ENCODE data around the gene IL1RAP.
"Not testable (repeated sequence)": the region's sequence is repeated elsewhere in the genome, so short reads cannot be mapped to it uniquely, and the experiment has no call there.

Gene IL1RAP

DNA sequence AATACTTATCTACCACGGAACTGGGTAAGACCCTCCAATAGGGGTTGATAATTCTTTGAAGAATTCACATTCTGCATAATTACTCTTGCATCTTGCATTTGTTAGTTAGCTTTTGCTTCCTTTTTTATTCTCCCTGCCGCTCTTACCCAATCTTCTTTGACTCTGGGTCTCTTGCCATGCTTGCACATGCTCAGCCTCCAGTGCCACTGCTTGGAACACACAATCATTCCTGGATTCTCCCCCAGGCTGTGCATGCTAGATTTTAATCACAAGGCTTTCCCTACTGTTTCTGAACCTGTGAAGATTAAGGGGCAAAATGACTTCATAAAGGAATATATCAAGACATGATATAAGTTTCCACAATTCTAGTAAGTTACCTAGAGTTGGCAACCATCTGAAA is 133.1 kb downstream of the IL1RAP start:
- no peak for DNase-seq (ENCODE audit: low read depth in 4 of 4, low spot score in 1 of 4)

DNA sequence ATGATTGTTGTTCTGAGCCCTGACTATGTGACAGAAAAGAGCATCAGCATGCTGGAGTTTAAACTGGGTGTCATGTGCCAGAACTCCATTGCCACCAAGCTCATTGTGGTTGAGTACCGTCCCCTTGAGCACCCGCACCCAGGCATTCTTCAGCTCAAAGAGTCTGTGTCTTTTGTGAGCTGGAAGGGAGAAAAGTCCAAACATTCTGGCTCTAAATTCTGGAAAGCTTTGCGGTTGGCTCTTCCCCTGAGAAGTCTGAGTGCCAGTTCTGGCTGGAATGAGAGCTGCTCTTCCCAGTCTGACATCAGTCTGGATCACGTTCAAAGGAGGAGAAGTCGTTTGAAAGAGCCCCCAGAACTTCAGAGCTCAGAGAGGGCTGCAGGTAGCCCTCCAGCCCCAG is 142.0 kb downstream of the IL1RAP start:
- DNase-seq (ENCODE audit: low read depth in 4 of 4, low spot score in 1 of 4), result no peak

DNA sequence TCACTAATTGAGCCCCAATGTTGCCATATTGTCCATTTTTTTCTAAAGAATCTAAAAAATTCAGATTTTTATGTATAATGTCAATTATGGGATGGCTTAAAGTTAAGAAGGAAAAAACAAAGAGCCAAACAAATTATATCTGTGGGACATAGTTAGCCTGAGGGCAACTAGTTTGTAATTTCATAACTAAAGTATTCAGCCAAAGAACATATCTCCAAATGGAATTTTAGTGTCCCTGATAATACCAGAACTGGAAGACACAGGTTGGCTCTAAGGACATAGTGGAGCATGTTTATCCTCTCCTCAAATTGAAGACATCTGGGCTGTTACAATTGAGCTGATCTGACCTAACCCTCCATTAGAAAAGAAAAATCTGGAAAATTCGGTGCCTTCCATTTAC is 144.2 kb downstream of the IL1RAP start:
- DNase-seq (ENCODE audit: low read depth in 4 of 4, low spot score in 1 of 4), result no peak

DNA sequence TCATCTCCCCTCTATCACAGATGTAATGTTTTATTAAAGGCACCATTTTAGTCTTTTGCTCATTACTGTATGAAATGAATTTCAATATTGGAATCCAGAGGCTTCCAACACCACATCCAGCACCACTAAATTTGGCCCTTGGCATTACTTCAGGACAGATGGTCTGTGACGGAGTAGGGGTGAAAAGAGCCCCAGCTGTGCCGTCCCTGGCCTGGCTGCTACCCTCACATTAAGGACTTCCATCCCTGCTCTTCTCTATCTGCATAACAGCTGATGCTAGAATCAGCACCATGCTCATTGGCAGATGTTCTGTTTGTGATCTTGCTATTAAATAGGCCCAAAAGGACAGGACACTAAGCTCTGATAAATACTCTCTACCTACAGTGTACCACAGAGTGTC is 152.9 kb downstream of the IL1RAP start:
- no peak for DNase-seq (ENCODE audit: low read depth in 4 of 4, low spot score in 1 of 4)

DNA sequence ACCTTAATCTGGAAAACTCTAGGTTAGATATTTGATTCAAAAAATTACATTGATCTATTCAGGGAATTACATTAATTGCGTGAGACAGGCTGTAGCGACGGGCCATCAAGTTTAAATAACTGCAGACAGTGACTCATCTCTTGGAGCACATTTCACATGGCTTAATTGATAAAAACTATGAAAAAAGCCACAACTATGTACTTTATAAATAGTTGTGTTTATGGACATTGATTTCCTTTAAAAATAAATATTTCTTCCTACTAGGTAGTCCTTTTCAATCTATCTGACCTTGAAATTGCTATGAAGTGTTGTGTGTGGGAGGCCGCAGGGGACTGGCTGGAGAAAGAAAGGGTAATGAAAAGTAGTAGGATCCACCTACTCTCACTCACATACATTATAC is 157.8 kb downstream of the IL1RAP start:
- no peak for DNase-seq (ENCODE audit: low read depth in 4 of 4, low spot score in 1 of 4)

DNA sequence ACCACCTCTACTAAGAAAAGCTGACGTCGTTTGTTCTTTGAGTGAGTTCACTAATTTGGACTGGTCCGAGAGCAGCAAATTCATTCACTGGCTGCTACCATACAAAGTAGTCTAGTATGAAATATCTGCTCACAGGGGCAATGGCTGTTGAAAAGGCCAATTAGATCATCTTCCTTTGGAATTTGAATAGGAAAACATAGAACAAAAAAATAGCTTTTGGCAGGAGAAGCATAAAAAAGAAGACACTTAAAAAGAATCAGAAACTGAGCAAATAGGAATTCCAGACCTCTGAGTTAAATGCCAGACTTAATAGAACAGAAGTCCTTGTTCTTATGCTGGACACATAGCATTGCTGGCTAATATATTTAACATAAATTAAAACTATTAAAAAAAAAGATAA is 159.3 kb downstream of the IL1RAP start:
- DNase-seq (ENCODE audit: low read depth in 4 of 4, low spot score in 1 of 4), result no peak

DNA sequence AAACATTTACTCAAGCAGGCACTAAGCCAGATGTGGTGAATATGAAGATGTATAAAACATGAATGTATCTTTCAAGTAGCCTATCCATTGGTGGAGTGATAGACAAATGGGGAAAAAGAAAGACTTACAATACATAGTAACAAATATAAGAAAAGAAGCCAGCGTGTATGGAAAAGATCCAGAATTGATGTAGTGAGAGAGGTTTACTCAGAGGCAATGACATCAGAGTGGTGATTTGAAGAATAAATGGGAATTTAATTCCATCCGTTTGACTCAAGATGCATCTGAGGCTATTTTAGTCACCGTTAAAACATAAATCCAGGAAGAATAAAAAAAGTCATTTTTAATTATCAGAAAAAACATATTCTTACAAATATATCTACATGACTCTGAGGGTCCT is 162.6 kb downstream of the IL1RAP start:
- no peak for DNase-seq (ENCODE audit: low read depth in 4 of 4, low spot score in 1 of 4)

DNA sequence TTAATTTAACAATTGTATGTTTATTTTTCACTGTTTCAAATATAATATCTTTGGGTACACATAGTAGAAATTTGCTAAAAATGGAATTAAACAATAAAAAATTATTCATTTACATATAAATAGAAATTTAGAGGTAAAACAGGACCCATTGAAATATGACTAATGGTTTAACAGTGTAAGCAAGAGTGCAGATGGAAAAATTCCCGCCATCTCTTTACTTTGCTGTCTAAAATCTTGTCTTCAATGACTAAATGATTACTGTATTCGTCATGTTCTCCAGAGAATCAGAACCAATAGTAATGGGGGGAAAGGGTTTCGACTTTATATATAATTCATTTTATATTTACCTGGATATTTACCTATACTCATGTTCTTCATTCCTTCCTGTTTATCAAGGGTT is 163.1 kb downstream of the IL1RAP start:
- no peak for DNase-seq (ENCODE audit: low read depth in 4 of 4, low spot score in 1 of 4)

DNA sequence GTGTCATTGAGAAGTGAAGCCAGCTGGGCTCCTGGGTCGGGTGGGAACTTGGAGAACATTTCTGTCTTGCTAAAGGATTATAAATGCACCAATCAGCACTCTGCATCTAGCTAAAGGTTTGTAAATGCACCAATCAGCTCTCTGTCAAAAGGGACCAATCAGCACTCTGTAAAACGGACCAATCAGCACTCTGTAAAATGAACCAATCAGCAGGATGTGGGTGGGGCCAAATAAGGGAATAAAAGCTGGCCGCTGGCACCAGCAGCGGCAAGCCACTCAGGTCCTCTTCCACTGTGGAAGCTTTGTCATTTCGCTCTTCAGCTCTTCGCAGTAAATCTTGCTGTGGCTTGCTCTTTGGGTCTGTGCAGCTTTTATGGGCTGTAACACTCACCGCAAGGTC is 164.0 kb downstream of the IL1RAP start:
- DNase-seq (ENCODE audit: low read depth in 4 of 4, low spot score in 1 of 4), result not testable (repeated sequence)

DNA sequence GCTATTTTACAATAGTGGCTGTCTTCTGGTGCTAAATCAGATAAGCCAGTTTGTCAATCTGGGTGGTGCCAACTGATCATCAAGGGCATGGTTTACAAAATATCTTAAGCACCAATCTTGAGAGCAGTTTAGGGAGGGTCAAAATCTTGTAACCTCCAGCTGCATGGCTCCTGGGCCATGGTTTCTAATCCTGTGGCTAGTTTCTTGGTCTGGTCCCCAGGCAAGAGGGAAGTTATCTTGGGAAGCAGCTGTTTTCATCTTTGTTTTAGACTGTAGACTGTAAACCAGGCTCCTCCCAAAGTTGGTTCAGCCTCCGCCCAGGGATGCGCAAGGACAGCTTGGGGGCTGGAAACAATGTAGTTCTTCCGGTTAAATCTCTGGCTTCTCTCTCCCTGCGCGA is 166.8 kb downstream of the IL1RAP start:
- no peak for DNase-seq (ENCODE audit: low read depth in 4 of 4, low spot score in 1 of 4)

DNA sequence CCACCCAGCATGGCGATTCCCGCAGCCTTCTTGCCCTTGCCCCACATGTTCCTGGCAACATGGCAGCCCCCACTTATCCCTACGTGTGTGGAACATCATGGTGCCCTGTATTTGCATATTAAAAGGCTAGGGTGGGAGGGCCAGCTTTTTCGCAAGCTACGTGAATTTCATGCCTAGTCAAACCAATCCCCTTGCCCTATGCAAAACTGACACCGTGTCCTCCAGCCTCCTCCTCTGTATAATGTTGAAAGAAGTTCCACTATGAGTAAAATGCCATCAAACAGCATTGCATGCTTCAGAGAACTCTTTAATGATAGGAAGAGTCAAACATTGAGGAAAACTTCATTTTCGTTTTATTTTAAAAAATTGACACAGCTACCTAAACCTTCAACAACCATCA is 170.9 kb downstream of the IL1RAP start:
- DNase-seq (ENCODE audit: low read depth in 4 of 4, low spot score in 1 of 4), result no peak

DNA sequence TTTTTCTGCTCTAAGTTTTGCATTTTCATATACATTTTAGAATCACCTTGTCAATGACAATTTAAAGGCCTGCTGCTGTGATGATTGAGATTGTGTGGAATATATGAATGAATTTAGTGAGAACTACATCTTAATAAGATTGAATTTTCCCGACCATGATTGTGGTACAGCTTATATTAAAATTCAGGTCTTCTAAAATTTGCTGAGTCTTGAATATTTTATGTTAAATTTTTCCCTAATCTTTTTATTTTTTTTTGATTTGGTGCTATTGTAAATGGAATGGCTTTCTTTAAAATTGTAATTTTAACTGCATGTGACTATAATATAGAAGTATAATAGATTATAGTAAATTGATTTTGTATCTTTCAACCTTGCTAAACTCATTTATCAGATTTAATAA is 172.1 kb downstream of the IL1RAP start:
- DNase-seq (ENCODE audit: low read depth in 4 of 4, low spot score in 1 of 4), result no peak

DNA sequence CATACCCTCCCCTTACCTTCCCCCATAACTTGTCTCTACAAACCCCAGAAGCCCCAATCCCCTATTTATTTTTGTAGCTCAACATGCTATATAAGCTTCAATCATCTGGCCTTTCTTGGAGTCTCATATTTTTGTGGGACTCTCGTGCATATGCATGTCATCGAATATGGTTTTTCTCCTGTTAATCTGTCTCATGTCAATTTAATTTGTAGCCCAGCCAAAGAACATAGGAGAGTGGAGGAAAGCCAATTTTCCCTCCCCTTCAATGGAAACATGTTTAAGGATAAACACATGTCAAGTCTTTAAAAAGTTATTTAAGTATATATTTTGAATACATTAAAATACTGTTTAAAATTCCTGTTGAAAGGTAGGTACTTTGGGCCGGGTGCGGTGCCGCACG is 176.4 kb downstream of the IL1RAP start:
- DNase-seq (ENCODE audit: low read depth in 4 of 4, low spot score in 1 of 4), result no peak

DNA sequence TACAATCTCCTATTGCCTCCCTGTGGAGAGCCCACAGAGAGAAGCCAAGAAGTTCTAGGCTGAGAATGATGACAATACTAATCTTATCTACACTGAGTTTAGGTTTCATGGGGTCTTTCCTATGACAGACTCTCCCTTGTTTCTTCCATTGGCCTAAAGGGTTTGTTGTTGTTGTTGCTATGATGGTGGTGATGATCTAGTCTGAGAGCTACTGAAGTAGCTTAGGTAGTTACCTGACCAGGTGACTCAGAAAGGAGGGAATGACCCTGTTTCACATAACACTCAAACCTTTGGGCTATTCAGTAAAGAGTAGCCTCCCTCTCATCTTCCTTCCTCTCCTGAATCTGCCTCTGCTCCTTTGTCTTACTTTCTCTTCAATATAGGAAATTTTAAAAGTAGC is 178.4 kb downstream of the IL1RAP start:
- DNase-seq (ENCODE audit: low read depth in 4 of 4, low spot score in 1 of 4), result no peak

DNA sequence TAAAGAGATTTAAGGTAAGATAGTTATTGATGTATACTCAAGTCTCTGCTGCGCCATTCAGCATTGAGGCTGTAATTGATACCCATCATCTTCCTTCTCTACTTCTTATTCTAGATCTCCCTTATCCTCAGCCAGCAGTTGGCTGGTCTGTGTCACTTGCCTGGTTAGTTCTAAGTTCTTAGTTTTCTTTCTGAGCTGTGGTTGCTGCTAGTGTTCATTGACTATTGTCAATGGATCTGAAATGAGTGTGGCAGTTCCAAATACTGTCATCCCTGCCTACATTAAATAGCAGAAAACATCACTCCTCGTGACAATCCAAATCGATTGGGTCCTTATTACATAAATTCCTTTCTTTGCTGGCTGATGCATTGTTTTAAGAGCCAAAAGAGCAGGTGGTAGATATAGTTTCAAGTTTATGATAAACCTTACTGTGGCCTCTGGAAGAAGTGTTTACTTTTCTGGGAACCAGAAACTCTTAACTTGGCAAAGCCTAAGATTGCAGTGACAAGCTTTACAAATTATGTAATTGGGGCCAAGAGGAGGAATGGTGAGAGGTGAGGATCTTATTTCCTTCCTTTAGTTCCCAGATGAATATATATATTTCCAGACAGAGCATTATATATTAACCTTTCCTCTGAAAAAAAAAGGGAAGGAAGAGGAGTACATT is 180.6 kb downstream of the IL1RAP start:
- no peak for DNase-seq (ENCODE audit: low read depth in 4 of 4, low spot score in 1 of 4)

DNA sequence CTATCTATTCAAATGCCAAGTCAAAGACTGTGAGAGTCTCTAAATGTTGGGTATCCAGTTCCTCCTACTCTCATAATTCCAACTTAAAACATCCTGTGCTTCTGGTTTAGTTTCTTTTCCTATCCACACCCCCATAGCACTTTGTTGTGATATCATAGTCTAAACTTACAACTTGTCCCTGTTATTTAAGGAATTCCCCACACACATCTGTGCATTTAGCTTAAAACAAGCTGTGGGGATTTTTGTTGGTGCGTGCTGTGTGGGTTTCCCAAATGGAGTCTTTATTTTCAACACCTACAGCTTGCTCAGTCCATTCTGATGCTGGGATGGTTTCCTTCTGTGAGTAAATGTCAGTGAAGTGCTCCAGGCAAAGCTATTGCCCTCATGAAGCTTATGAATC is 181.3 kb downstream of the IL1RAP start:
- DNase-seq (ENCODE audit: low read depth in 4 of 4, low spot score in 1 of 4), result no peak

DNA sequence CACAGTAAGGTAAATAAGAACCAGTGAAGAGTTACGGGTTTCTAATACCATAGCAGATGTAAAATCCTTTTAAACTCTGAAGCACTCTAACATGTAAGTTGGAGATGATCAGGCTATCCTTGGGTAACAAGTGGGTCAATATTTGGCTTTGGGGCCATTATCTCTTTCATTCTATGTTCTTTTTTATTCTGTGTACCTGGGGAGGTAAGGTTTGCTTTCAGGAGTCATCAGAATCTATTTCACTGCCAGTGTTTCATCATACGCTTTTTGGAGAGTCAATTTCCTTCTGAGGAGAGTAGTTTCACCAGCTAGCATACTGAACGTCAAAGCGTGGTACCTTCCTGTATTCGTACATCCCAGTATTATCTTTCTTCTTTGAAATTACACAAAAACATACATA is 182.1 kb downstream of the IL1RAP start:
- no peak for DNase-seq (ENCODE audit: low read depth in 4 of 4, low spot score in 1 of 4)

DNA sequence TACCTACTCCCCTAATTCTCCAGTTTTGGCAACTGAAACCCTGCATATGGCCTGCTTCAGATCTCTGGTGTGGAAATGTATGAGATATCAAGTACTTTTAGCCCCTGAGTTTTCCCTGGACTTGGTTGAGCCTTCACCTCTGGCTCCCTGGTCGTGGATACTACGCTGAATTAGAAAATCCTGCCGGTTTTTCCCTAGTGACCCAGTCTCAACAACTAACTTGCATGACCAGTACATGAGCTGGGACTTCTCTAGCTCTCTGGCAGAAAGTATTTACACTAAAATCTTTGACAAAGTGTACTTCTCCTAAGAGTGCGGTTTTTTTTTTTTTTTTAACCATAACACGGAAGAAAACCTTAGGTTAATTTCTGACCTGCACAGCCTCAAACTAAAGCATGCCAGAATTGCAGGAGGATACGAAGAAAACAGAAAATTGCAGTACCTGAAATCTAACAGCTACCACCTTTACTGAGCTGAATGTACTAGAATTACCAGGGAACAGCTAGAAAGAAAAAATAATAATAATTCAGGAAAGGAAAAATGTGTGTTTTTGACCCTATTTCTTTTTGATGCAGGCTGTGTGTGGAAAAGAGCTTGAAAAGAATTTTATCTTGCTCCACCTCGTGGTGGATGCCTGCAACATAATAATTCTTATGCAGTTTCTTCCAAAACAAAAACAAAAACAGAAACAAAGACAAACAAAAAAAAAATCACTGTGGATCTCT is 183.1 kb downstream of the IL1RAP start:
- no peak for DNase-seq (ENCODE audit: low read depth in 4 of 4, low spot score in 1 of 4)

DNA sequence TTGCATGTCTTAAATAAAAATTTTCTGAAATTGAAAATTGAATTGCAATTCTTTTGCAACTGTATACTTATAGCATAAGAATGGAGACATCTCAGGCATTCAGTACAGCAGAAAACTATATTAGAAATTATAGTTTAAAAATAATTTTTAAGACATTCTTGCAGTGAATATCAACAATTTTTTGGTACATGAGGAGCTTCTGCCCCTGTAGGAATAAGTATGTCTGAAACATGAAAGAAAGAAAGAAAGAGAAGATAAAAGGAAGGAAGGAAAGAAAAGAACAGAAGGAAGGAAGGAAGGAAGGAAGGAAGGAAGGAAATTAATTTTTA is 183.6 kb downstream of the IL1RAP start:
- DNase-seq (ENCODE audit: low read depth in 4 of 4, low spot score in 1 of 4), result no peak

DNA sequence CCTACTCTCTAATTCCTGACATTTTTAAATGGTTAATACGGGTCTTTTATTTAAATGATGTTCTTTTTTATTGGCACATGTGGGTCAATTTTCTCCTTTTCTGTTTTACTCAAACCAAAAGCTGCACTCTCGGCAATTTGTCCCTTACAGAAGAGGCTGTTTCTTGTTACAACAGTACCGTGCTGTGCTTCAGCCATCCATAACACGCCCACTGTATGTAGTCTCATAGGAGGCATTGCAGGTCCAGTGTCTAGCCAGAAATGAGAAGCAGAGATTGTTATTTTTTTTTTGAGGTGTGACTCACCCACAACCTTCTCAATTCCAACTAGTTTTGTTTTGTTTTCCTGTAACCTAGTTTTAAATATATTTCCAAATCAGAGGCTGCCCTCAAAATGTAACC is 184.0 kb downstream of the IL1RAP start:
- no peak for DNase-seq (ENCODE audit: low read depth in 4 of 4, low spot score in 1 of 4)

DNA sequence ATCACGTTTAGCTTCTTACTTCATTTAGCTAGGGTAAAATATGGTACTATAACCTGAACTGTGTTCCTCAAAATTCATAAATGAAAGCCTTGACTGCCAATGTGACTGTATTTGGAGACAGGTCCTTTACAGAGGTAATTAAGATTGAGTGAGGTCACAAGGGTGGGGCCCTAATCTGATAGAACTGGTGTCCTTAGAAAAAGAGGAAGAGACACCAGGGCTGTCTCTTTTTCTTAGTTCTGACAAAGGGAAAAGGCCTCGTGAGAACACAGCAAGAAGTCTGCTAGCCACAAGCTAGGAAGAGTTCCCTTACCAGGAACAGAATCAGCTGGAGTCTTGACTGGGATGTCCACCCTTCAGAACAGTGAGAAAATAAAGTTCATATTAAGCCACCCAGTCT is 185.9 kb downstream of the IL1RAP start:
- no peak for DNase-seq (ENCODE audit: low read depth in 4 of 4, low spot score in 1 of 4)

DNA sequence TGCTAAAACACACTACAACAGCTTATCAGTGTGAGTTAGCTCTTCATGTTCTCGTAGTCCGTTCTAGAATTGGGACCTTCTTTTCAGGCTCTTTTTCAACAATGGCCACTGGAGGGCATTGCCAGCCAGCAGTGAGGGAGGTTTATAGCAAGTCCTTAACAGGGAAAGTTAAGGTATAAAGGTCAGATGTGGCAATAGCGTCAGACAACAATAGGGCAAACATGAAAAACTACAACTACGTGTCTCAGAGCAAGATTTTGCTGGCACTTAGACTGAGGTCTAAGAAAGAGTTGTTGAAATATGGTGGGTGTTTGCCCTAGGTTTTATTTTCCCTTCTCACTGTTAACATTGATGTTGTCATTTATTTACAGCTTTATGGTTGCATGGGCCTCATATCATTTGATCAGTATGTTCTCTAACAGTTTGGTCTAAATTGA is 187.2 kb downstream of the IL1RAP start:
- no peak for DNase-seq (ENCODE audit: low read depth in 4 of 4, low spot score in 1 of 4)

DNA sequence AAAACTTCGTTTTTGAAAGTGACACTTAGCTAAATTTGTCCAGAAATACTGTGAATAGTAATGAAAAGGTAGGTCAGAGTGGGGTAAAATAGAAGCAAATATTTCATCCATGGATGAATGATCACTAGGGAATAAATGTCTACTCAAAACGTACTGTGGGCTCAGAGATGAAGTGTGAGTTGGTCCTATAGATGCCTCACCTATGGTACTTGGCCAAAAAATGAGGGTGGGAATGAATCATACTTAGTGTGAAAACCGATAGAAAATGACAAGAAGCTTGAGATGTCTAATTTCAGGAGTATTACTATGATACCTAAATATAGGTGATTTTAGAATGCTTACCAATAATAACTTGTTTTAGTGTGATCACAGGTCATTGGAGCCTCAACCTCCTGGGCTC is 192.7 kb downstream of the IL1RAP start:
- no peak for DNase-seq (ENCODE audit: low read depth in 4 of 4, low spot score in 1 of 4)
